Inferior parietal cortex (tissue), 1 donor: ENCODE measurements around the gene WBP11.
A peak's percentile ranks its signal among the peaks of the same experiment; 100 is the strongest.

ENCODE experiments used
- DNase-seq: peaks from one replicate; pipeline ENCODE4 v3.0.0-alpha.2; 2016; ENCODE audit errors: extremely low spot score

WBP11 gene

GRCh38 chr12:14803011-14803829, at the start of gene WBP11, which contains the start of gene C12orf60:
Gene WBP11 (minus strand): TSS chr12:14803478. CDS start chr12:14801383, 2,095 bp downstream.
Gene C12orf60 (plus strand): TSS chr12:14803670. CDS start chr12:14822936, 19,266 bp downstream.
- peak; percentile 99 for DNase-seq

- no peak for DNase-seq
Observed at GRCh38 chr12:14852880-14853279, 49.6 kb upstream of the WBP11 start.

- no peak for DNase-seq
Observed at GRCh38 chr12:14850929-14851663, 47.8 kb upstream of the WBP11 start.

- DNase-seq = no peak
Observed at GRCh38 chr12:14849661-14850060, 46.4 kb upstream of the WBP11 start.

- no peak for DNase-seq
Observed at GRCh38 chr12:14846876-14847580, 43.8 kb upstream of the WBP11 start.

GRCh38 chr12:14846042-14846587, 42.8 kb upstream of the WBP11 start:
- no peak for DNase-seq

GRCh38 chr12:14845350-14845750, 42.1 kb upstream of the WBP11 start:
- peak; percentile 87 for DNase-seq

GRCh38 chr12:14844401-14844800, 41.1 kb upstream of the WBP11 start:
- DNase-seq = no peak

- no peak for DNase-seq
Observed at GRCh38 chr12:14843425-14843887, 40.2 kb upstream of the WBP11 start, which contains the start of gene ART4. Gene ART4 (minus strand): TSS chr12:14843526. CDS start chr12:14843113, 413 bp downstream.

GRCh38 chr12:14842315-14842714, 39.0 kb upstream of the WBP11 start:
- DNase-seq = no peak

GRCh38 chr12:14841761-14842160, 38.5 kb upstream of the WBP11 start:
- no peak for DNase-seq

- DNase-seq = no peak
Observed at GRCh38 chr12:14840616-14841015, 37.3 kb upstream of the WBP11 start.

- no peak for DNase-seq
Observed at GRCh38 chr12:14839262-14839661, 36.0 kb upstream of the WBP11 start.

- DNase-seq = no peak
Observed at GRCh38 chr12:14836336-14837210, 33.3 kb upstream of the WBP11 start.

GRCh38 chr12:14834509-14834908, 31.2 kb upstream of the WBP11 start:
- DNase-seq = no peak

GRCh38 chr12:14833952-14834351, 30.7 kb upstream of the WBP11 start:
- DNase-seq = no peak

- DNase-seq = no peak
Observed at GRCh38 chr12:14833336-14833735, 30.1 kb upstream of the WBP11 start.

GRCh38 chr12:14828892-14829291, 25.6 kb upstream of the WBP11 start:
- DNase-seq = no peak

- DNase-seq = no peak
Observed at GRCh38 chr12:14827043-14827442, 23.8 kb upstream of the WBP11 start.

GRCh38 chr12:14826491-14826890, 23.2 kb upstream of the WBP11 start:
- DNase-seq = no peak

- no peak for DNase-seq
Observed at GRCh38 chr12:14825256-14825655, 22.0 kb upstream of the WBP11 start.
